Measurements from ENCODE around the gene PLEKHA5. TPM values are rescaled to one million over a fixed set of nuclear protein-coding genes. Genes with fewer than 3 reads are reported as not detected.

The PLEKHA5 gene
- total RNA-seq, 1 experiment from 2014 or later = 6.3 TPM

GRCh38 chr12:19217446-19217845, 87.9 kb downstream of the PLEKHA5 start:
- intact Hi-C loops (cut with micrococcal nuclease; ENCODE audit: unreplicated experiment) (no loop called here), in situ Hi-C loops (cut with HindIII; ENCODE audit: low pct_unique_long_range_greater_than_20kb, low sequenced_read_pairs) (no loop called here)
- Histone ChIP-seq H3K36me3 (ENCODE audit: control insufficient read depth, insufficient read depth, low read length) (no peaks in the 10 kb centered on the region), H3K4me3 (ENCODE audit: low read depth in 2 of 2, low read length in 2 of 2) (no peak overlapping the region), H3K27ac (ENCODE audit: low read length) (no peak overlapping the region), H3K9me3 (ENCODE audit: control insufficient read depth, insufficient read depth, low read depth, low read length) (no peaks in the 10 kb centered on the region), H3K4me1 (ENCODE audit: control insufficient read depth, insufficient read depth, low read length) (no peaks in the 10 kb centered on the region), H3K27me3 (ENCODE audit: control insufficient read depth, insufficient read depth, low read length) (no peaks in the 10 kb centered on the region)
- no TSS peak for BruUV-seq (replicated peaks)
- no peak for TF ChIP-seq TCF7L2 (IDR thresholded peaks at IDR 0.05; ENCODE audit: low read depth, low read length)
- no peak for TF ChIP-seq SIN3A (IDR thresholded peaks at IDR 0.05; ENCODE audit: borderline replicate concordance, insufficient read depth, low read depth, low read length)
- no peak for TF ChIP-seq CTCF (IDR thresholded peaks at IDR 0.05)
- no peak for TF ChIP-seq REST (IDR thresholded peaks at IDR 0.05; ENCODE audit: insufficient read depth in 1 of 2, low read depth in 2 of 2, low read length in 1 of 2)
- no peak for TF ChIP-seq POLR2AphosphoS5 (IDR thresholded peaks at IDR 0.05; ENCODE audit: low read depth, low read length)
- POLR2A ChIA-PET = no interaction called here
- DNase-seq (ENCODE audit: low read depth, low spot score) (no peak), ATAC-seq (no peak)
- CTCF ChIA-PET = no interaction called here

GRCh38 chr12:19220205-19220604, 90.7 kb downstream of the PLEKHA5 start:
- Histone ChIP-seq H3K27me3 (ENCODE audit: control insufficient read depth, insufficient read depth, low read length) (no peaks in the 10 kb centered on the region), H3K4me3 (ENCODE audit: low read depth in 2 of 2, low read length in 2 of 2) (no peak overlapping the region), H3K27ac (ENCODE audit: low read length) (no peak overlapping the region), H3K9me3 (ENCODE audit: control insufficient read depth, insufficient read depth, low read depth, low read length) (no peaks in the 10 kb centered on the region), H3K4me1 (ENCODE audit: control insufficient read depth, insufficient read depth, low read length) (no peaks in the 10 kb centered on the region), H3K36me3 (ENCODE audit: control insufficient read depth, insufficient read depth, low read length) (no peaks in the 10 kb centered on the region)
- BruUV-seq (replicated peaks) = no TSS peak
- ChIA-PET CTCF (no interaction called here), POLR2A (no interaction called here)
- DNase-seq (ENCODE audit: low read depth, low spot score) (no peak), ATAC-seq (no peak)
- TF ChIP-seq CTCF (IDR thresholded peaks at IDR 0.05) (no peak), SIN3A (IDR thresholded peaks at IDR 0.05; ENCODE audit: borderline replicate concordance, insufficient read depth, low read depth, low read length) (no peak), TCF7L2 (IDR thresholded peaks at IDR 0.05; ENCODE audit: low read depth, low read length) (no peak), REST (IDR thresholded peaks at IDR 0.05; ENCODE audit: insufficient read depth in 1 of 2, low read depth in 2 of 2, low read length in 1 of 2) (no peak), POLR2AphosphoS5 (IDR thresholded peaks at IDR 0.05; ENCODE audit: low read depth, low read length) (no peak)
- intact Hi-C loops (cut with micrococcal nuclease; ENCODE audit: unreplicated experiment) = no loop called here
- in situ Hi-C loops (cut with HindIII; ENCODE audit: low pct_unique_long_range_greater_than_20kb, low sequenced_read_pairs) = no loop called here
